Right ventricle myocardium inferior (tissue), 1 donor: ENCODE results near the gene EEF1B2. TPM values are rescaled to one million over a fixed set of nuclear protein-coding genes. Genes with fewer than 3 reads are reported as not detected.
"Not testable (repeated sequence)": the region's sequence is repeated elsewhere in the genome, so short reads cannot be mapped to it uniquely, and the experiment has no call there.

ENCODE experiments used
- ATAC-seq: fragments of 200-7000 bp; cut with Tn5 transposase; one replicate; pipeline ENCODE4 v1.9.1; 2020; ENCODE audit warnings: mild to moderate bottlenecking, moderate library complexity
- DNase-seq: peaks from one replicate; pipeline ENCODE4 v3.0.0; 2021; ENCODE audit errors: missing footprints
- intact Hi-C: fragments of 100-400 bp; cut with DNase I; formaldehyde crosslinking; loops from one replicate; pipeline ENCODE4 v1.11.0; 2022
- total RNA-seq: library from RNA; stranded (reverse); fragmentation: NEBNext Ultra II Directional; extraction: Animal tissue kit (Norgen Biotek cat#: 25700); gene quantifications from one replicate; pipeline ENCODE4 v1.2.1, GENCODE V29; 2021
- donor health status: DM: no; HTN: yes; CAD: no; lungs with severe emphysema.

The EEF1B2 gene
- total RNA-seq, 1 donor from 2014 or later: 283 TPM

- no peak for ATAC-seq
- intact Hi-C loops: loop anchor here (5.0 to 10.0 kb wide), 2 partner anchors 104 to 282 kb away; partner anchors contain the start of gene ADAM23
Observed at GRCh38 chr2:206160807-206161179, 1.1 kb downstream of the EEF1B2 start.

DNA sequence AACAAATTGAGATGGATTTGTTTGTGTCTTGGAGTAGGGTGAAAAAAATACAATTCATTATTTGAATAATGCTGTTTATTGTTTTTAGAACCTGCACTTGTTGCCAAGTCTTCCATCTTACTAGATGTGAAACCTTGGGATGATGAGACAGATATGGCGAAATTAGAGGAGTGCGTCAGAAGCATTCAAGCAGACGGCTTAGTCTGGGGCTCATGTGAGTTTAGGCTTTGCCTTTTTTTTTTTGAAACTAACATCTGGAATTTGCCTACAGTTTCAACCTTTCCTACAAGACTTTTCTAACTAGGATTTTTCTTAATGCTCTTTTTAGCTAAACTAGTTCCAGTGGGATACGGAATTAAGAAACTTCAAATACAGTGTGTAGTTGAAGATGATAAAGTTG, 2.7 kb downstream of the EEF1B2 start:
- not testable (repeated sequence) for ATAC-seq, DNase-seq
- intact Hi-C loops: loop anchor here (5.0 to 10.0 kb wide), 2 partner anchors 102 to 280 kb away; partner anchors contain the start of gene ADAM23

More at GRCh38 chr2:206160807-206161179, 1.1 kb downstream of the EEF1B2 start:
- no peak for DNase-seq

GRCh38 chr2:206163251-206163880, 3.7 kb downstream of the EEF1B2 start:
- intact Hi-C loops: loop anchor here (5.0 to 10.0 kb wide), 2 partner anchors 101 to 279 kb away; partner anchors contain the start of gene ADAM23
- DNase-seq (no peak), ATAC-seq (no peak)

- no peak for ATAC-seq
- intact Hi-C loops: loop anchor here (5.0 to 10.0 kb wide), 2 partner anchors 100 to 278 kb away; partner anchors contain the start of gene ADAM23
- no peak for DNase-seq
Observed at GRCh38 chr2:206164261-206164862, 4.7 kb downstream of the EEF1B2 start.

GRCh38 chr2:206168230-206168629, 8.5 kb downstream of the EEF1B2 start:
- intact Hi-C loops: loop anchor here (10.0 kb wide), 1 partner anchor 97 kb away; no protein-coding TSS in a partner anchor
- DNase-seq, ATAC-seq: not testable (repeated sequence)

DNA sequence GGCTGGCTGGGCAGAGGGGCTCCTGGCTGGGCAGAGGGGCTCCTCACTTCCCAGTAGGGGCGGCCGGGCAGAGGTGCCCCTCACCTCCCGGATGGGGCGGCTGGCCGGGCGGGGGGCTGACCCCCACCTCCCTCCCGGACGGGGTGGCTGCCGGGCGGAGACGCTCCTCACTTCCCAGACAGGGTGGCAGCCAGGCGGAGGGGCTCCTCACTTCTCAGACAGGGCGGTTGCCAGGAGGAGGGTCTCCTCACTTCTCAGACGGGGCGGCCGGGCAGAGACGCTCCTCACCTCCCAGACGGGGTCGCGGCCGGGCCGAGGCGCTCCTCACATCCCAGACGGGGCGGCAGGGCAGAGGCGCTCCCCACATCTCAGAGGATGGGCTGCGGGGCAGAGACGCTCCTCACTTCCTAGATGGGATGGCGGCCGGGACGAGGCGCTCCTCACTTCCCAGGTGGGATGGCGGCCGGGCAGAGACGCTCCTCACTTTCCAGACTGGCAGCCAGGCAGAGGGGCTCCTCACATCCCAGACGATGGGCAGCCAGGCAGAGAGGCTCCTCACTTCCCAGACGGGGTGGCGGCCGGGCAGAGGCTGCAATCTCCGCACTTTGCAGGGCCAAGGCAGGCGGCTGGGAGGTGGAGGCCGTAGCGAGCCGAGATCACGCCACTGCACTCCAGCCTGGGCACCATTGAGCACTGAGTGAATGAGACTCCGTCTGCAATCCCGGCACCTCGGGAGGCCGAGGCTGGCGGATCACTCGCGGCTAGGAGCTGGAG, 12.1 kb downstream of the EEF1B2 start:
- DNase-seq, intact Hi-C loops, ATAC-seq: not testable (repeated sequence)

GRCh38 chr2:206173147-206173546, 13.5 kb downstream of the EEF1B2 start:
- DNase-seq (no peak), ATAC-seq (no peak)
- intact Hi-C loops: no loop called here

- intact Hi-C loops: no loop called here
- no peak for DNase-seq
- no peak for ATAC-seq
Observed at GRCh38 chr2:206176121-206176520, 16.4 kb downstream of the EEF1B2 start.

DNA sequence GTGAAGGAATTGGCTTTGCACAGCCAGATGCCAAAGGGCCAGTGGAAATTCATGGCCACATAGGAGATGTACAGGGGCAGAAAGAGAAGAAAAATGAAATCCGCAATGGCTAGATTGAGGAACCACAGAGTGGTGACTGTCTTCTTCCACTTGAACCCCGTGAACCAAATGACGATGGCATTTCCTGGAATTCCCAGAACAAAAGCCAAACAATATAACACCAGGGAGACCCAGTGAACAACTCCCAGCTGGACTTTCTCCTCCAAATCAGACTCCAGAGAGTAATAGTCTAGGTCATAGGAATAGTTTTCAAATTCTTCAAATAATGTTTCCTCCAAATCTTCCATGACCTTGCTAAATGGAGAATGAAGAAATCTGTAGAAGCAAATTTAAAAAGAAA, 17.2 kb downstream of the EEF1B2 start:
- intact Hi-C loops: no loop called here
- ATAC-seq (no peak), DNase-seq (no peak)

- ATAC-seq, DNase-seq, intact Hi-C loops: not testable (repeated sequence)
Observed at GRCh38 chr2:206181526-206181925, 21.8 kb downstream of the EEF1B2 start.

GRCh38 chr2:206189691-206190090, 30.0 kb downstream of the EEF1B2 start:
- intact Hi-C loops: no loop called here
- no peak for ATAC-seq
- DNase-seq: no peak

DNA sequence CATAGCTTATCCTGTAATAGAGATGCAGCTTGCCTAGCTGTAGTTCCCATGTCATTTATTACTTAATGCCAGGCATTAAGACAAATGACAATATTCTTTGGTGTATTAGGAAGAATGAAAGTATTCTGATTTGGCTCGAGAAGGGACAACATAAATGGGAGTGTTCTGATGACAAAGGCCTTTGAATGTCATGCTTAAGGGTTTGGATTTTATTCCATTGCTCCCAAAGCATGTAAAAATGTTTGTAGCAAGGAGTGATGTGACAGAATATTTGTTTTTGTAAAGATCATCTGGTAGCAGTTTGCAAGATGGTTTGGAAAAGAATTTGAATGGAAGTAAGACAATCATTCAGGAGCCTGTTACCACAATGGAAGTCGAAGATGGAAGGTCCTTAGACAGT, 30.4 kb downstream of the EEF1B2 start:
- ATAC-seq: no peak
- DNase-seq: no peak
- intact Hi-C loops: no loop called here

GRCh38 chr2:206190689-206191088, 31.0 kb downstream of the EEF1B2 start:
- ATAC-seq (no peak), DNase-seq (no peak)
- intact Hi-C loops: no loop called here

DNA sequence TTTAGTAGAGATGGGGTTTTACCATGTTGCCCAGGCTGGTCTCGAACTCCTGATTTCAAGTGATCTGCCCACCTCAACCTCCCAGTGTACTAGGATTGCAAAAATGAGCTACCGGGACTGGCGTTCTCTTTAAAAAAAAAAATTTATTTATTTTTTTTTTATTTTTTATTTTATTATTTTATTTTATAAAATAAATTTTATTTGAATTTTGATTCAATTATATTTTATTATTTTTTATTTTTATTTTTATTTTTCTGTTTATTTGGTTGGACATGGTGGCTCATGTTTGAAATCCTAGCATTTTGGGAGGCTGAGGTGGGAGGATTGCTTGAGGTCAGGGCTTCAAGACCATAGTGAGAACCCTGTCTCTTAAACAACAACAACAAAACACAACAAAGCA, 32.5 kb downstream of the EEF1B2 start:
- intact Hi-C loops: no loop called here
- no peak for ATAC-seq

GRCh38 chr2:206193671-206194357, 34.1 kb downstream of the EEF1B2 start:
- ATAC-seq (peak; percentile 66), DNase-seq (no peak)
- intact Hi-C loops: no loop called here

More for the DNA sequence above, 32.5 kb downstream of the EEF1B2 start:
- no peak for DNase-seq

DNA sequence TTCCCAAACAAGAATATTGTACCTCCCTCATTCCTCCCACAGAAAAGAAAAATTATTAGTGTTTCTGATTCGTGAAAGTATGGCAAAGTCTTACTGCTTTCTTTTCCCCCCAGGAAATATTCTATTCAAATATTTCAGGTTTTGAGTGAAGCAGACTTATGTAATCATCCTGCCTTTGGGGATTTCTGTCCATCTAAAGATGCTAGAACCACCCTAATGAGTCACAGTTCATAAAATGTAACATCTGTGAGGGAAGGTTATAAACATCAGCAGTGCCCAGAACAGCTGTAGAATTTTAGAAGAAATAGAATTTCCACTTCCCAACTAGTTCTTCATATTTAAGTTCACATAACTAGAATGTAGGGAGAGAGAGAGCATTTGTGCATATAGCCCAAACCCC, 39.0 kb downstream of the EEF1B2 start:
- no peak for DNase-seq
- ATAC-seq: peak; percentile 74
- intact Hi-C loops: no loop called here

- intact Hi-C loops: no loop called here
- DNase-seq: no peak
Observed at GRCh38 chr2:206201075-206201848, 41.6 kb downstream of the EEF1B2 start.

DNA sequence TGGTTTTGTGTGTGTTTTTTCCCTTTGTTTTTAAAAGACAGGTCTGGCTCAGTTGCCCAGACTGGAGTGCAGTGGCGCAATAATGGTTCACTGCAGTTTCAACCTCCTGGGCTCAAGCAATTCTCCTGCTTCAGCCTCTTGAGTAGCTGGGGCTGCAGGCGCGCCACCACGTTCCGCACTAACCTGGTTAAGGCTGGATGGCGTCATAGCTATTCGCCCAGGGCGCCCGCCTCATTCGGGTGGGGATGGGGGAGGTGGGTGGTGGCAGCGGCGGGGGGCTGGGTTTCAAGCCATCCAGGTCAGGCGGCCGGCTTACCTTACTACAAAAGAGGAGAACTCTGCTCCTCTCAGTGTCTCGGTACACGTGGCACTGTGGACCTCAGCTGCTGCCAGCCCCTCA, 42.8 kb downstream of the EEF1B2 start:
- DNase-seq: no peak
- intact Hi-C loops: no loop called here
- no peak for ATAC-seq

More at GRCh38 chr2:206201075-206201848, 41.6 kb downstream of the EEF1B2 start:
- no peak for ATAC-seq
